Right lobe of liver (tissue), 6 donors: ENCODE results near the gene SPEM1. TPM values are rescaled to one million over a fixed set of nuclear protein-coding genes. Genes with fewer than 3 reads are reported as not detected.
A peak's percentile ranks its signal among the peaks of the same experiment; 100 is the strongest.

Experiments used
- ATAC-seq, 4 donors: fragments of 200-7000 bp; cut with Tn5 transposase; one replicate each; pipeline ENCODE4 v1.9.1; 2020; ENCODE audit warnings: mild to moderate bottlenecking in 4 of 4, moderate library complexity in 4 of 4
- DNase-seq, 3 donors: peaks; one replicate each; pipeline ENCODE4 v3.0.0-alpha.2; 2020
- H3K27ac ChIP-seq, 3 donors: fragments of 200-600 bp; one replicate each; pipeline ENCODE4 v1.8.0; 2022
- H3K27me3 ChIP-seq, 2 donors: fragments of 200-600 bp; one replicate each; pipeline ENCODE4 v1.8.0; 2022
- H3K36me3 ChIP-seq, 4 donors: fragments of 200-600 bp; sonication (generic) in 1 of 4; one replicate each; pipeline versions ENCODE4 v1.5.1 to v1.8.0; 2017 to 2022; ENCODE audit warnings: control low read depth in 1 of 4
- H3K4me1 ChIP-seq, 4 donors: fragments of 200-600 bp; sonication (generic) in 1 of 4; one replicate each; pipeline versions ENCODE4 v1.5.1 to v1.8.0; 2017 to 2022; ENCODE audit warnings: control low read depth in 1 of 4
- H3K4me3 ChIP-seq, 3 donors: fragments of 200-600 bp; one replicate each; pipeline ENCODE4 v1.8.0; 2022
- H3K9me3 ChIP-seq, 4 donors: fragments of 200-600 bp; sonication (generic) in 1 of 4; one replicate each; pipeline versions ENCODE4 v1.5.1 to v1.8.0; 2017 to 2022; ENCODE audit warnings: control low read depth in 1 of 4
- CTCF ChIP-seq, 4 donors: fragments of 200-600 bp in 3 of 4; fragments of 450-650 bp in 1 of 4; IDR thresholded peaks; one replicate each; pipeline versions ENCODE4 v1.5.1 to v1.8.0; 2016 to 2022; ENCODE audit warnings: antibody characterized with exemption in 4 of 4, mild to moderate bottlenecking in 2 of 4
- POLR2A ChIP-seq: fragments of 450-650 bp; IDR thresholded peaks from one replicate; pipeline ENCODE4 v1.6.1; 2017; ENCODE audit warnings: antibody characterized with exemption, mild to moderate bottlenecking
- WGBS: methylation state at CpG from one replicate; pipeline ENCODE4 v1.1.6; 2018; ENCODE audit warnings: low coverage, low lambda C conversion rate; ENCODE audit not compliant: insufficient coverage; ENCODE audit errors: missing lambda C conversion rate; 5-methylcytosine and 5-hydroxymethylcytosine counted together
- intact Hi-C, 2 donors: fragments of 100-400 bp; cut with DNase I; formaldehyde crosslinking; loops; one replicate each; pipeline versions ENCODE4 v1.11.2 to v1.14.1; 2022
- total RNA-seq, 6 experiments: library from RNA; depleted of rRNA in 2 of 6; stranded (reverse); fragments of >200 nt in 2 of 6; fragmentation: NEBNext Ultra II Directional in 3 of 6; extraction: Animal tissue kit (Norgen Biotek cat#: 25700) in 3 of 6; gene quantifications; one replicate each; pipeline versions ENCODE4 v1.1.0 to v1.2.4, GENCODE V29; 2016 to 2023
- donor health status: DM: no; HTN: yes; CAD: no.
- donor health status: DM: no; HTN: no; CAD: no.
- donor health status: DM: no; HTN: no; CAD: no.
- donor health status: DM: no; HTN: yes; CAD: no.
- donor health status: DM: no; HTN: yes; CAD: no.

The SPEM1 gene
- total RNA-seq, 6 experiments from 2014 or later = not detected

- no peak overlapping the region for H3K27ac ChIP-seq
- 42% methylated on average over 36 of the region's 48 CpGs for WGBS
- peaks cover 0 to 42% (median 12%) of the 10 kb centered on the region in 4 donors for H3K4me1 ChIP-seq
- no peaks in the 10 kb centered on the region for H3K9me3 ChIP-seq
- H3K4me3 ChIP-seq = peak overlapping the region in 2 of 3 donors; percentile 12 to 24
- no peak for TF ChIP-seq POLR2A
- no peak for TF ChIP-seq CTCF (IDR thresholded peaks at IDR 0.05)
- ATAC-seq (peak in 2 of 4 donors; percentile 1 to 2), DNase-seq (peak; percentile 74 to 82 (median 81))
- intact Hi-C loops = loop anchor here in 1 of 2 donors (5.0 kb wide), 1 partner anchor 81 kb away; the partner anchor contains the start of gene TMEM95
- no peaks in the 10 kb centered on the region for H3K36me3 ChIP-seq
- H3K27me3 ChIP-seq = no peaks in the 10 kb centered on the region
These were observed 18.0 kb downstream of the SPEM1 start for GRCh38 chr17:7437950-7438614.

GRCh38 chr17:7438656-7439460 is 18.7 kb downstream of the SPEM1 start:
- H3K9me3 ChIP-seq = no peaks in the 10 kb centered on the region
- DNase-seq = no peak
- TF ChIP-seq POLR2A (no peak), CTCF (IDR thresholded peaks at IDR 0.05) (no peak)
- no peak for ATAC-seq
- intact Hi-C loops = loop anchor here in 1 of 2 donors (5.0 kb wide), 1 partner anchor 82 kb away; the partner anchor contains the start of gene TMEM95
- WGBS = 52% methylated on average over 11 of the region's 11 CpGs
- H3K4me3 ChIP-seq = peak overlapping the region in 1 of 3 donors; percentile 24
- peaks cover 0 to 42% (median 12%) of the 10 kb centered on the region in 4 donors for H3K4me1 ChIP-seq
- no peaks in the 10 kb centered on the region for H3K36me3 ChIP-seq
- H3K27me3 ChIP-seq = no peaks in the 10 kb centered on the region
- no peak overlapping the region for H3K27ac ChIP-seq

DNA sequence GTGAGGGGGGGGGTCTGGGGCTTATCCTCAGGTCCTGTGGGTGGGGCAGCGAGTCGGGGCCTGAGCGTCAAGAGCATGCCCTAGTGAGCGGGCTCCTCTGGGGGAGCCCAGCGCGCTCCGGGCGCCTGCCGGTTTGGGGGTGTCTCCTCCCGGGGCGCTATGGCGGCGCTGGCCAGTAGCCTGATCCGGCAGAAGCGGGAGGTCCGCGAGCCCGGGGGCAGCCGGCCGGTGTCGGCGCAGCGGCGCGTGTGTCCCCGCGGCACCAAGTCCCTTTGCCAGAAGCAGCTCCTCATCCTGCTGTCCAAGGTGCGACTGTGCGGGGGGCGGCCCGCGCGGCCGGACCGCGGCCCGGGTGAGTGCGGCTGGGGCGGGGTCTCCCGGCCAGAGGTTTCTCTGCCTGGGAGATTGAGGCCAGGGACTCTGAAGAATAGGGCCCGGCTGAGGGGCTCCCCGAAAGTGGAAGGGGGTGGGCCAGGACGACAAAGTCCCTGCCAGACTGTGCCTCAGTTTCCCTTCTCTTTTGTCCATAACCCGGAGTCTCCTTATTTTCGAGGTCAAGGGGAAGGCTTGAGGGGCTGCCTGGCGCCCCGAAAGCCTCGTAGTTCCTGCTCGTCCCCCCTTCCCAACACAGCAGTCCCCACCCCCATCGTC is 19.5 kb downstream of the SPEM1 start, which contains the start of gene FGF11:
FGF11 (plus strand) TSS at position 51 of the 651 bp plus-strand sequence; CDS start at position 160, 109 bp downstream.
- H3K27ac ChIP-seq = no peak within 1 kb of the TSS
- intact Hi-C loops = loop anchor here in 1 of 2 donors (5.0 kb wide), 1 partner anchor 82 kb away; the partner anchor contains the start of gene TMEM95
- ATAC-seq (no peak), DNase-seq (peak in 1 of 3 donors; percentile 55)
- H3K4me3 ChIP-seq = peak within 1 kb of the TSS; percentile 31 to 36 (median 33)
- no peaks in the 10 kb centered on the region for H3K27me3 ChIP-seq
- 15% methylated on average over 17 of the region's 50 CpGs for WGBS
- H3K36me3 ChIP-seq = no peaks in the 10 kb centered on the region
- no peaks in the 10 kb centered on the region for H3K9me3 ChIP-seq
- no peak for TF ChIP-seq POLR2A
- TF ChIP-seq CTCF (IDR thresholded peaks at IDR 0.05) = no peak
- peaks cover 0 to 44% (median 14%) of the 10 kb centered on the region in 4 donors for H3K4me1 ChIP-seq

- Histone ChIP-seq H3K4me1 (peaks cover 0 to 44% (median 14%) of the 10 kb centered on the region in 4 donors), H3K9me3 (no peaks in the 10 kb centered on the region), H3K27me3 (no peaks in the 10 kb centered on the region), H3K36me3 (no peaks in the 10 kb centered on the region), H3K27ac (no peak overlapping the region), H3K4me3 (peak overlapping the region; percentile 31 to 36 (median 33))
- intact Hi-C loops = no loop called here
- DNase-seq (peak in 2 of 3 donors; percentile 68 to 69), ATAC-seq (no peak)
- WGBS = 1% methylated on average over 28 of the region's 46 CpGs
- no peak for TF ChIP-seq POLR2A
- no peak for TF ChIP-seq CTCF (IDR thresholded peaks at IDR 0.05)
These were observed 20.1 kb downstream of the SPEM1 start for GRCh38 chr17:7440113-7440833.
